ENCODE data around the gene ALG9.

The ALG9 gene

DNA sequence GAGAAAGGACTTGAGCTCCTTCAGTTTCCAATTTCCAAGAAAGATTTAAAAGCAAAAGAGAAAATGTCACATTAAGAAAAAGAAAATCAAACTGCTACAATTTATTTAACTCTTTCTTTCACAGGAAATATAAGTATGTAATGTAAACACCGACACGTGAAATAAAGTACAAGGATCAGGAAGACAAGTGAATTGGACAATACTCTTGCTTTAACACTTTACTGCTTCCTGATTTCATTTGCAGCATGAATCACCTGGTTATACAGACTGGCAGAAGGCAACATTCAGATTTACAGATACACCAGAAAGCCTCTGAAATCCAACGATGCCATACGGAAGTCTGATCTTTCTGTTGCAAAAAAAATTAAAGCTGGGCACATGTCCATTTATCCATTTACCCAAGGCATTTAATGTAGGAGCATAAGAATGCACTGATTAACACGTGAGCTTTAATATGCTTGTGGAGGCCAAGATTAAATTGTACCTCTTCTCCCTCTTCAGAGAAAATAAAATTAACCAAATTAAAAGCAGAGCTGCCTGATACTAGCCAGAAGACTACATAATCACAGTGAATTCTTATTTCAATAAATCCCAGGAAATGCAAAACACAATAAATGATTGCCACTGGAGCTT is 89.2 kb downstream of the ALG9 start:
- H3K9me2 ChIP-seq (replicated peaks; ENCODE audit: low read depth, low read length), result no peaks in the 10 kb centered on the region
- no peaks in the 10 kb centered on the region for H3K79me2 ChIP-seq (ENCODE audit: insufficient read depth, low read length)
- no peaks in the 10 kb centered on the region for H3K27me3 ChIP-seq (ENCODE audit: insufficient read depth, low read length, poor library complexity, severe bottlenecking)
- no peaks in the 10 kb centered on the region for H3K4me1 ChIP-seq (ENCODE audit: insufficient read depth, low read length, poor library complexity, severe bottlenecking)
- no peak overlapping the region for H3K9ac ChIP-seq (ENCODE audit: low read depth, low read length, poor library complexity, severe bottlenecking)
- TF ChIP-seq, protein P1, sequence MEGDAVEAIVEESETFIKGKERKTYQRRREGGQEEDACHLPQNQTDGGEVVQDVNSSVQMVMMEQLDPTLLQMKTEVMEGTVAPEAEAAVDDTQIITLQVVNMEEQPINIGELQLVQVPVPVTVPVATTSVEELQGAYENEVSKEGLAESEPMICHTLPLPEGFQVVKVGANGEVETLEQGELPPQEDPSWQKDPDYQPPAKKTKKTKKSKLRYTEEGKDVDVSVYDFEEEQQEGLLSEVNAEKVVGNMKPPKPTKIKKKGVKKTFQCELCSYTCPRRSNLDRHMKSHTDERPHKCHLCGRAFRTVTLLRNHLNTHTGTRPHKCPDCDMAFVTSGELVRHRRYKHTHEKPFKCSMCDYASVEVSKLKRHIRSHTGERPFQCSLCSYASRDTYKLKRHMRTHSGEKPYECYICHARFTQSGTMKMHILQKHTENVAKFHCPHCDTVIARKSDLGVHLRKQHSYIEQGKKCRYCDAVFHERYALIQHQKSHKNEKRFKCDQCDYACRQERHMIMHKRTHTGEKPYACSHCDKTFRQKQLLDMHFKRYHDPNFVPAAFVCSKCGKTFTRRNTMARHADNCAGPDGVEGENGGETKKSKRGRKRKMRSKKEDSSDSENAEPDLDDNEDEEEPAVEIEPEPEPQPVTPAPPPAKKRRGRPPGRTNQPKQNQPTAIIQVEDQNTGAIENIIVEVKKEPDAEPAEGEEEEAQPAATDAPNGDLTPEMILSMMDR (conservative IDR thresholded peaks at IDR 0.05; ENCODE audit: low read length), result no peak
- no peak overlapping the region for H3K4me2 ChIP-seq (ENCODE audit: low read depth, low read length, poor library complexity, severe bottlenecking)
- no peak overlapping the region for H3K4me3 ChIP-seq (ENCODE audit: low read length, poor library complexity, severe bottlenecking)
- no peaks in the 10 kb centered on the region for H3F3A ChIP-seq (ENCODE audit: low read depth)
- no peaks in the 10 kb centered on the region for H4K20me1 ChIP-seq (ENCODE audit: insufficient read depth, low read length, poor library complexity, severe bottlenecking)
- H2AFZ ChIP-seq (ENCODE audit: low read length), result no peak overlapping the region
- peaks cover 20% of the 10 kb centered on the region; the same call in 1 of the 2 replicates for H3K36me3 ChIP-seq (ENCODE audit: insufficient read depth, low read length)
- no peaks in the 10 kb centered on the region for H3K9me3 ChIP-seq (ENCODE audit: insufficient read depth, low read depth, low read length)

DNA sequence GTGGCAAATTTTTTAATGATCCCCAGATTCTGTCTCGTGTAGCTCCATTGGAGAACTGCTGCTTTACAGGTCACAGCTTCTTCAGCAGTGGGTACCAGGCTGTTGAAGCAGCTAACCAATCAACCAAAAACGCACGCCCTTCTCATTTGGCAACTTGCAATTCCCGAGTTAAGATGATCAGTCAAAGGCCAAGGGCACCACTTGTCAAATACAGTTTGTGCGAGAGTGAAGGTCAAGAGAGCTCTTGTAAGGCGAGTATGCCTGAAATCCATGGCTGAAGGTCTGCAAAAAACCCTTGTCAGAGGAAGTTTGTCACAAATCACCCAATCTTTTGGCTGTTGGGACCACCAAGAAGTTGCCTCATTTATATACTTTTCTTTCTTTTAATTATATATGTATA is 92.3 kb downstream of the ALG9 start:
- H3K4me3 ChIP-seq (ENCODE audit: low read length, poor library complexity, severe bottlenecking), result no peak overlapping the region
- H3F3A ChIP-seq (ENCODE audit: low read depth), result no peaks in the 10 kb centered on the region
- H3K9ac ChIP-seq (ENCODE audit: low read depth, low read length, poor library complexity, severe bottlenecking), result no peak overlapping the region
- no peaks in the 10 kb centered on the region for H4K20me1 ChIP-seq (ENCODE audit: insufficient read depth, low read length, poor library complexity, severe bottlenecking)
- H3K9me3 ChIP-seq (ENCODE audit: insufficient read depth, low read depth, low read length), result no peaks in the 10 kb centered on the region
- H3K27me3 ChIP-seq (ENCODE audit: insufficient read depth, low read length, poor library complexity, severe bottlenecking), result no peaks in the 10 kb centered on the region
- no peaks in the 10 kb centered on the region; the same call in 1 of the 2 replicates for H3K36me3 ChIP-seq (ENCODE audit: insufficient read depth, low read length)
- no peaks in the 10 kb centered on the region for H3K79me2 ChIP-seq (ENCODE audit: insufficient read depth, low read length)
- no peak overlapping the region for H2AFZ ChIP-seq (ENCODE audit: low read length)
- no peak overlapping the region for H3K4me2 ChIP-seq (ENCODE audit: low read depth, low read length, poor library complexity, severe bottlenecking)
- H3K4me1 ChIP-seq (ENCODE audit: insufficient read depth, low read length, poor library complexity, severe bottlenecking), result no peaks in the 10 kb centered on the region
- TF ChIP-seq, protein P1 (conservative IDR thresholded peaks at IDR 0.05; ENCODE audit: low read length), result no peak
- no peak for TF ChIP-seq EZH2phosphoT487 (IDR thresholded peaks at IDR 0.05; ENCODE audit: borderline replicate concordance)
- H3K9me2 ChIP-seq (replicated peaks; ENCODE audit: low read depth, low read length), result no peaks in the 10 kb centered on the region

DNA sequence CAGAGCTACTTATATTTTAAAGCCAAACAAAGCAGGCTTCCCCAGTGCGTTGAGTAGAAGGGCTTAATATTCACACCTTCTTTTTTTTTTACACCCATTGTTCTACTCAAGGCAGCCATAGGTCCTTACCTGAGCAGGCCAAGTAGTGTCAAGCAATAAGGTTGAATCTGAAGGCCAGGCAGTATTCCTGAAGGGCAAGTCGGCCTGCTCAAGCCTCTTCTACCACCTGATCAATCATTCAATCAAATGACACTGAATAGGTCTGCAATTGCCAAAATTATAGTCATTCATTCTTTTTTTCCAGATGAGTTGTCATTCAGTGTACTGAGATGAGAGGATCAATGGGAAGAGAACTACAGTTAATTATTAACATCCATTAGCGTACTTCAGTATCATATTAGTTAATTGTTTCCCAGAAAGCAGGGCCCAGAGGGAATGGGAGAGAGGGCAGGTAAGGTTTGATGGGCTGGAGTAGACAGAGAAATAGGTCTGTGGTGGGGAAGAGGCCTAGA is 93.3 kb downstream of the ALG9 start:
- no peaks in the 10 kb centered on the region for H3K9me3 ChIP-seq (ENCODE audit: insufficient read depth, low read depth, low read length)
- no peak overlapping the region for H2AFZ ChIP-seq (ENCODE audit: low read length)
- H3K4me2 ChIP-seq (ENCODE audit: low read depth, low read length, poor library complexity, severe bottlenecking), result no peak overlapping the region
- no peaks in the 10 kb centered on the region for H3K9me2 ChIP-seq (replicated peaks; ENCODE audit: low read depth, low read length)
- no peak overlapping the region for H3K4me3 ChIP-seq (ENCODE audit: low read length, poor library complexity, severe bottlenecking)
- no peaks in the 10 kb centered on the region for H3K4me1 ChIP-seq (ENCODE audit: insufficient read depth, low read length, poor library complexity, severe bottlenecking)
- no peaks in the 10 kb centered on the region for H3K27me3 ChIP-seq (ENCODE audit: insufficient read depth, low read length, poor library complexity, severe bottlenecking)
- H3K79me2 ChIP-seq (ENCODE audit: insufficient read depth, low read length), result no peaks in the 10 kb centered on the region
- no peak overlapping the region for H3K9ac ChIP-seq (ENCODE audit: low read depth, low read length, poor library complexity, severe bottlenecking)
- no peaks in the 10 kb centered on the region for H4K20me1 ChIP-seq (ENCODE audit: insufficient read depth, low read length, poor library complexity, severe bottlenecking)
- no peak for TF ChIP-seq EZH2phosphoT487 (IDR thresholded peaks at IDR 0.05; ENCODE audit: borderline replicate concordance)
- TF ChIP-seq, protein P1 (conservative IDR thresholded peaks at IDR 0.05; ENCODE audit: low read length), result no peak
- no peaks in the 10 kb centered on the region; the same call in 1 of the 2 replicates for H3K36me3 ChIP-seq (ENCODE audit: insufficient read depth, low read length)
- H3F3A ChIP-seq (ENCODE audit: low read depth), result no peaks in the 10 kb centered on the region
